Fibroblast of lung (primary cell): ENCODE data around the gene ADPRH.

Experiments
- EZH2 ChIP-seq: IDR thresholded peaks from 2 replicates; pipeline ENCODE4 v1.5.1; 2012; ENCODE audit warnings: low read length, control low read depth, mild to moderate bottlenecking; ENCODE audit errors: missing control alignments
- TF ChIP-seq, protein P1 (sequence below), 2 donors: IDR thresholded peaks in 1 of 2; conservative IDR thresholded peaks in 1 of 2; 1 replicate in 1 of 2; 2 replicates in 1 of 2; pipeline ENCODE4 v1.5.1; 2011 to 2012; ENCODE audit warnings: low read length in 2 of 2, control low read depth in 1 of 2, inconsistent platforms in 1 of 2, low read depth in 1 of 2, mild to moderate bottlenecking in 1 of 2

DNA sequence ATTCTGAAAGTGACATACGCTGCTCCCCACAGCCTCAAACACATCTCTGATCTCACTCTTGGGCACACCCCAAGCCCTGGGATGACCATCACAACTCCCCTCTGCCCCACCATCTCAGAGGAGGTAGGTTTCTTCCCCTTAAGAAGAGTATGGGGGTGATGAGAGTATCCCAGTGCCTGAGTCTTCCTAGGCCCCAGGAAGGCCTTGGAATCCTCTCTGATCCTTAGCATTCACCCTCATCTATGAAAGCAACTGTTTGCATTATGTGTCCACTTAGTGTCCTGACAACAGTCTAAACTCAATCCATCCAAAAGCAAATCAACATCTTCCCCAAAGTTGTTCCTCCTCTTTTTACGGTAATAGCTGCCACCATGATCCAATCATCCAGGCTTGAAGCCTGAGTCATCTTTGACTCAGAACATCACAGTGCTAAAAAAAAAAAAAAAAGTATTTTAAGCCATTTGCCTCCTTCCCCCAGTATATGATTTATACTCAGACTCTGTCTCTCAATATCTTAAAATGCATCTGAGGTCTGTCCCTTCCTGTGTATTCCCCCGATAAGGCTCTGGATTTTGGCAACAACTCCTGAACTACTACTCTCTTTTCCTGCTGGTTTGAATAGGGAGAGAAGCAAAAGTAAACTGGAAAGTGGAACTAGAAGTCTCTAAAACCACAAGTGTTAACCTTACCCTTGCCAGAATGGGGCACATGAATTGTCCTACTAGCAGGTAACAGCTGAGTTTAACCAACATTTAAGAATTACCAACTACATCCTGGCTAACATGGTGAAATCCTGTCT, 58.6 kb downstream of the ADPRH start:
- TF ChIP-seq, protein P1, sequence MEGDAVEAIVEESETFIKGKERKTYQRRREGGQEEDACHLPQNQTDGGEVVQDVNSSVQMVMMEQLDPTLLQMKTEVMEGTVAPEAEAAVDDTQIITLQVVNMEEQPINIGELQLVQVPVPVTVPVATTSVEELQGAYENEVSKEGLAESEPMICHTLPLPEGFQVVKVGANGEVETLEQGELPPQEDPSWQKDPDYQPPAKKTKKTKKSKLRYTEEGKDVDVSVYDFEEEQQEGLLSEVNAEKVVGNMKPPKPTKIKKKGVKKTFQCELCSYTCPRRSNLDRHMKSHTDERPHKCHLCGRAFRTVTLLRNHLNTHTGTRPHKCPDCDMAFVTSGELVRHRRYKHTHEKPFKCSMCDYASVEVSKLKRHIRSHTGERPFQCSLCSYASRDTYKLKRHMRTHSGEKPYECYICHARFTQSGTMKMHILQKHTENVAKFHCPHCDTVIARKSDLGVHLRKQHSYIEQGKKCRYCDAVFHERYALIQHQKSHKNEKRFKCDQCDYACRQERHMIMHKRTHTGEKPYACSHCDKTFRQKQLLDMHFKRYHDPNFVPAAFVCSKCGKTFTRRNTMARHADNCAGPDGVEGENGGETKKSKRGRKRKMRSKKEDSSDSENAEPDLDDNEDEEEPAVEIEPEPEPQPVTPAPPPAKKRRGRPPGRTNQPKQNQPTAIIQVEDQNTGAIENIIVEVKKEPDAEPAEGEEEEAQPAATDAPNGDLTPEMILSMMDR (conservative IDR thresholded peaks at IDR 0.05 in 1 of 2, IDR thresholded peaks at IDR 0.05 in 1 of 2; ENCODE audit: low read depth in 1 of 2, low read length in 2 of 2), result no peak
- TF ChIP-seq EZH2, result no peak
